Stimulated activated CD4-positive, alpha-beta T cell treated with anti-CD3 and anti-CD28 coated beads, Interleukin-4, amount 100 ng/mL, for 24 hours (primary cell): ENCODE measurements around the gene ZNRD2.

Experiments
- DNase-seq: peaks from one replicate; pipeline ENCODE4 v3.0.0-alpha.2; 2020

The ZNRD2 gene

GRCh38 chr11:65612691-65613090 lies 42.4 kb downstream of the ZNRD2 start:
- DNase-seq = no peak

- DNase-seq = no peak
Observed at GRCh38 chr11:65613091-65613928, 43.0 kb downstream of the ZNRD2 start.

- DNase-seq = peak; percentile 100
Observed at GRCh38 chr11:65615229-65615949, 45.1 kb downstream of the ZNRD2 start, which contains the start of gene PCNX3. Gene PCNX3, plus strand, starts transcription at chr11:65615776. Its CDS starts 536 bp downstream, at chr11:65616312.

- no peak for DNase-seq
Observed at GRCh38 chr11:65615950-65616574, 45.8 kb downstream of the ZNRD2 start.

- DNase-seq = no peak
Observed at GRCh38 chr11:65616575-65617001, 46.3 kb downstream of the ZNRD2 start.

- DNase-seq = no peak
Observed at GRCh38 chr11:65617136-65617850, 47.0 kb downstream of the ZNRD2 start.

- DNase-seq = no peak
Observed at GRCh38 chr11:65617990-65618751, 47.9 kb downstream of the ZNRD2 start.

GRCh38 chr11:65618763-65619162 lies 48.5 kb downstream of the ZNRD2 start:
- DNase-seq = no peak

- DNase-seq = no peak
Observed at GRCh38 chr11:65619281-65619928, 49.1 kb downstream of the ZNRD2 start.

GRCh38 chr11:65620666-65621065 lies 50.4 kb downstream of the ZNRD2 start:
- no peak for DNase-seq

- no peak for DNase-seq
Observed at GRCh38 chr11:65621460-65621859, 51.2 kb downstream of the ZNRD2 start.
